ENCODE data around the gene MICA. TPM values are rescaled to one million over a fixed set of nuclear protein-coding genes. Genes with fewer than 3 reads are reported as not detected.

The MICA gene
- total and polyA plus RNA-seq, 4 donors = 19.8 to 89.6 (median 27.3) TPM

GRCh38 chr6:31377029-31377428 is 26.4 kb upstream of the MICA start:
- 35 to 36% methylated on average over 4 of the region's 4 CpGs for WGBS, 2 donors
- no peak overlapping the region for H3K4me3 ChIP-seq (ENCODE audit: low read length in 2 of 2)
- H3K27ac ChIP-seq (ENCODE audit: low read depth in 1 of 2, low read length in 2 of 2) = no peak overlapping the region
- ATAC-seq (ENCODE audit: low FRiP score) (no peak), DNase-seq (no peak)
- H3K36me3 ChIP-seq (ENCODE audit: control insufficient read depth in 1 of 2, insufficient read depth in 2 of 2, low read length in 1 of 2) = no peaks in the 10 kb centered on the region
- intact Hi-C loops (cut with DNase I) = no loop called here
- H3K27me3 ChIP-seq (ENCODE audit: control insufficient read depth in 1 of 2, insufficient read depth in 2 of 2, low read length in 1 of 2) = no peaks in the 10 kb centered on the region
- no peaks in the 10 kb centered on the region for H3K9me3 ChIP-seq (ENCODE audit: control insufficient read depth, low read length)
- no peaks in the 10 kb centered on the region for H3K4me1 ChIP-seq (ENCODE audit: control insufficient read depth in 1 of 2, insufficient read depth in 2 of 2, low read length in 2 of 2)

- Histone ChIP-seq H3K27me3 (ENCODE audit: control insufficient read depth in 1 of 2, insufficient read depth in 2 of 2, low read length in 1 of 2) (no peaks in the 10 kb centered on the region), H3K27ac (ENCODE audit: low read depth in 1 of 2, low read length in 2 of 2) (no peak overlapping the region), H3K4me3 (ENCODE audit: low read length in 2 of 2) (no peak overlapping the region), H3K4me1 (ENCODE audit: control insufficient read depth in 1 of 2, insufficient read depth in 2 of 2, low read length in 2 of 2) (no peaks in the 10 kb centered on the region), H3K9me3 (ENCODE audit: control insufficient read depth, low read length) (no peaks in the 10 kb centered on the region), H3K36me3 (ENCODE audit: control insufficient read depth in 1 of 2, insufficient read depth in 2 of 2, low read length in 1 of 2) (no peaks in the 10 kb centered on the region)
- DNase-seq (no peak), ATAC-seq (ENCODE audit: low FRiP score) (no peak)
- intact Hi-C loops (cut with DNase I) = no loop called here
- 46 to 52% methylated on average over 9 of the region's 9 CpGs for WGBS, 2 donors
Measured at GRCh38 chr6:31378062-31378720, 25.2 kb upstream of the MICA start.

GRCh38 chr6:31378721-31379103 is 24.7 kb upstream of the MICA start:
- WGBS, 2 donors = 61 to 67% methylated on average over 6 of the region's 6 CpGs
- H3K27ac ChIP-seq (ENCODE audit: low read depth in 1 of 2, low read length in 2 of 2) = no peak overlapping the region
- H3K9me3 ChIP-seq (ENCODE audit: control insufficient read depth, low read length) = no peaks in the 10 kb centered on the region
- no peaks in the 10 kb centered on the region for H3K4me1 ChIP-seq (ENCODE audit: control insufficient read depth in 1 of 2, insufficient read depth in 2 of 2, low read length in 2 of 2)
- H3K27me3 ChIP-seq (ENCODE audit: control insufficient read depth in 1 of 2, insufficient read depth in 2 of 2, low read length in 1 of 2) = no peaks in the 10 kb centered on the region
- ATAC-seq (ENCODE audit: low FRiP score) = no peak
- no peak for DNase-seq
- H3K4me3 ChIP-seq (ENCODE audit: low read length in 2 of 2) = no peak overlapping the region
- no peaks in the 10 kb centered on the region for H3K36me3 ChIP-seq (ENCODE audit: control insufficient read depth in 1 of 2, insufficient read depth in 2 of 2, low read length in 1 of 2)
- intact Hi-C loops (cut with DNase I) = no loop called here

GRCh38 chr6:31379850-31380249 is 23.5 kb upstream of the MICA start:
- no peak overlapping the region for H3K27ac ChIP-seq (ENCODE audit: low read depth in 1 of 2, low read length in 2 of 2)
- H3K4me3 ChIP-seq (ENCODE audit: low read length in 2 of 2) = no peak overlapping the region
- ATAC-seq (ENCODE audit: low FRiP score) = no peak
- H3K36me3 ChIP-seq (ENCODE audit: control insufficient read depth in 1 of 2, insufficient read depth in 2 of 2, low read length in 1 of 2) = no peaks in the 10 kb centered on the region
- intact Hi-C loops (cut with DNase I) = no loop called here
- H3K27me3 ChIP-seq (ENCODE audit: control insufficient read depth in 1 of 2, insufficient read depth in 2 of 2, low read length in 1 of 2) = no peaks in the 10 kb centered on the region
- no peaks in the 10 kb centered on the region for H3K4me1 ChIP-seq (ENCODE audit: control insufficient read depth in 1 of 2, insufficient read depth in 2 of 2, low read length in 2 of 2)
- DNase-seq = no peak
- no peaks in the 10 kb centered on the region for H3K9me3 ChIP-seq (ENCODE audit: control insufficient read depth, low read length)
- WGBS, 2 donors = 54 to 62% methylated on average over 10 of the region's 10 CpGs

GRCh38 chr6:31381666-31382065 is 21.7 kb upstream of the MICA start:
- H3K4me3 ChIP-seq (ENCODE audit: low read length in 2 of 2) = no peak overlapping the region
- H3K4me1 ChIP-seq (ENCODE audit: control insufficient read depth in 1 of 2, insufficient read depth in 2 of 2, low read length in 2 of 2) = no peaks in the 10 kb centered on the region
- H3K36me3 ChIP-seq (ENCODE audit: control insufficient read depth in 1 of 2, insufficient read depth in 2 of 2, low read length in 1 of 2) = no peaks in the 10 kb centered on the region
- DNase-seq = no peak
- intact Hi-C loops (cut with DNase I) = no loop called here
- H3K27ac ChIP-seq (ENCODE audit: low read depth in 1 of 2, low read length in 2 of 2) = no peak overlapping the region
- WGBS, 2 donors = 78 to 86% methylated on average over 3 to 4 of the region's 4 CpGs
- ATAC-seq (ENCODE audit: low FRiP score) = no peak
- no peaks in the 10 kb centered on the region for H3K9me3 ChIP-seq (ENCODE audit: control insufficient read depth, low read length)
- H3K27me3 ChIP-seq (ENCODE audit: control insufficient read depth in 1 of 2, insufficient read depth in 2 of 2, low read length in 1 of 2) = no peaks in the 10 kb centered on the region

GRCh38 chr6:31383149-31383548 is 20.2 kb upstream of the MICA start:
- DNase-seq (no peak), ATAC-seq (ENCODE audit: low FRiP score) (no peak)
- intact Hi-C loops (cut with DNase I) = no loop called here
- Histone ChIP-seq H3K27ac (ENCODE audit: low read depth in 1 of 2, low read length in 2 of 2) (no peak overlapping the region), H3K4me3 (ENCODE audit: low read length in 2 of 2) (no peak overlapping the region), H3K36me3 (ENCODE audit: control insufficient read depth in 1 of 2, insufficient read depth in 2 of 2, low read length in 1 of 2) (no peaks in the 10 kb centered on the region), H3K4me1 (ENCODE audit: control insufficient read depth in 1 of 2, insufficient read depth in 2 of 2, low read length in 2 of 2) (no peaks in the 10 kb centered on the region), H3K9me3 (ENCODE audit: control insufficient read depth, low read length) (no peaks in the 10 kb centered on the region), H3K27me3 (ENCODE audit: control insufficient read depth in 1 of 2, insufficient read depth in 2 of 2, low read length in 1 of 2) (no peaks in the 10 kb centered on the region)
- WGBS, 2 donors = 72 to 74% methylated on average over 5 of the region's 5 CpGs

GRCh38 chr6:31385041-31385440 is 18.4 kb upstream of the MICA start:
- Histone ChIP-seq H3K4me3 (ENCODE audit: low read length in 2 of 2) (no peak overlapping the region), H3K27ac (ENCODE audit: low read depth in 1 of 2, low read length in 2 of 2) (no peak overlapping the region), H3K27me3 (ENCODE audit: control insufficient read depth in 1 of 2, insufficient read depth in 2 of 2, low read length in 1 of 2) (no peaks in the 10 kb centered on the region), H3K4me1 (ENCODE audit: control insufficient read depth in 1 of 2, insufficient read depth in 2 of 2, low read length in 2 of 2) (no peaks in the 10 kb centered on the region), H3K36me3 (ENCODE audit: control insufficient read depth in 1 of 2, insufficient read depth in 2 of 2, low read length in 1 of 2) (no peaks in the 10 kb centered on the region), H3K9me3 (ENCODE audit: control insufficient read depth, low read length) (no peaks in the 10 kb centered on the region)
- intact Hi-C loops (cut with DNase I) = no loop called here
- no peak for DNase-seq
- 78 to 86% methylated on average over 3 of the region's 3 CpGs for WGBS, 2 donors
- no peak for ATAC-seq (ENCODE audit: low FRiP score)

GRCh38 chr6:31386099-31386498 is 17.3 kb upstream of the MICA start:
- H3K9me3 ChIP-seq (ENCODE audit: control insufficient read depth, low read length) = no peaks in the 10 kb centered on the region
- no peaks in the 10 kb centered on the region for H3K36me3 ChIP-seq (ENCODE audit: control insufficient read depth in 1 of 2, insufficient read depth in 2 of 2, low read length in 1 of 2)
- no peak overlapping the region for H3K27ac ChIP-seq (ENCODE audit: low read depth in 1 of 2, low read length in 2 of 2)
- no peaks in the 10 kb centered on the region for H3K27me3 ChIP-seq (ENCODE audit: control insufficient read depth in 1 of 2, insufficient read depth in 2 of 2, low read length in 1 of 2)
- ATAC-seq (ENCODE audit: low FRiP score) (no peak), DNase-seq (no peak)
- 53 to 63% methylated on average over 3 of the region's 3 CpGs for WGBS, 2 donors
- H3K4me3 ChIP-seq (ENCODE audit: low read length in 2 of 2) = no peak overlapping the region
- no peaks in the 10 kb centered on the region for H3K4me1 ChIP-seq (ENCODE audit: control insufficient read depth in 1 of 2, insufficient read depth in 2 of 2, low read length in 2 of 2)
- intact Hi-C loops (cut with DNase I) = no loop called here

- Histone ChIP-seq H3K36me3 (ENCODE audit: control insufficient read depth in 1 of 2, insufficient read depth in 2 of 2, low read length in 1 of 2) (no peaks in the 10 kb centered on the region), H3K27me3 (ENCODE audit: control insufficient read depth in 1 of 2, insufficient read depth in 2 of 2, low read length in 1 of 2) (no peaks in the 10 kb centered on the region), H3K4me3 (ENCODE audit: low read length in 2 of 2) (no peak overlapping the region), H3K9me3 (ENCODE audit: control insufficient read depth, low read length) (no peaks in the 10 kb centered on the region), H3K27ac (ENCODE audit: low read depth in 1 of 2, low read length in 2 of 2) (no peak overlapping the region), H3K4me1 (ENCODE audit: control insufficient read depth in 1 of 2, insufficient read depth in 2 of 2, low read length in 2 of 2) (no peaks in the 10 kb centered on the region)
- ATAC-seq (ENCODE audit: low FRiP score) = no peak
- DNase-seq = no peak
- 73 to 81% methylated on average over 1 of the region's 1 CpG for WGBS, 2 donors
- intact Hi-C loops (cut with DNase I) = no loop called here
Measured at GRCh38 chr6:31386977-31387376, 16.4 kb upstream of the MICA start.

Data from aorta (tissue), 5 donors.